Superior temporal gyrus (tissue), 1 donor: ENCODE measurements around the gene NFATC3.
A peak's percentile ranks its signal among the peaks of the same experiment; 100 is the strongest.
"Not testable (repeated sequence)": the region's sequence is repeated elsewhere in the genome, so short reads cannot be mapped to it uniquely, and the experiment has no call there.

Source experiments
- DNase-seq: peaks from one replicate; pipeline ENCODE4 v3.0.0-alpha.2; 2016; ENCODE audit errors: extremely low spot score

The NFATC3 gene

DNA sequence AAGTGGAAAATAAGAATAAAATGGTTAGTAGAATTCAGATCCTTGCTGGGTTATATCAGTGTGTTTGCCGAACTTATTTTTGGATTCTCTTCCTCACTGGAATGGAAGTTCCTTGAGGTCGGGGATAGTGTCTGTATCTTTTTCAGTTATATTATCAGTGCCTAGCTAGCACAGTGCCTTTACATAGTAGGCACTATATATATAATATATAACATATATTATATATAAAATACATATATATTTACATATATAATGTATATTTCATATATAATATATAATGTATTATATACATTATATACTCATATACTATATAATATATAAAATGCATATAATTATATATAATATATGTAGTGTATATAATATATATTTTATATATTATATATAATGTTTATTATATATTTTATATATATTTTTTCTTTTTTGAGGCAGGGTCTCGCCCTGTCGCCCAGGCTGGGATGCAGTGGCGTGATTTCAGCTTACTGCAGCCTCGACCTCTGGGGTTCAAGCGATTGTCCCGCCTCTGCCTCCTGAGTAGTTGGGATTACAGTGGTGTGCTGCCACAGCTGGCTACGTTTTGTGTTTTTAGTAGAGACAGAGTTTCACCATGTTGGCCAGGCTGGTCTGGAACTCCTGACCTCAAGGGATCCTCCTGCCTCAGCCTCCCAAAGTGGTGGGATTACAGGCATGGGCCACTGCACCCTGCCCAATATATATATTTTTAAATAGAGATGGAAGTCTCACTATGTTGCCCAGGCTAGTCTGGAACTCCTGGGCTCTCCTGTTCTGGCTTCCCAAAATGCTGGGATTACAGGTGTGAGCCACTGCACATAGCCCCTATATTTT is 3.2 kb downstream of the NFATC3 start:
- DNase-seq = no peak

DNA sequence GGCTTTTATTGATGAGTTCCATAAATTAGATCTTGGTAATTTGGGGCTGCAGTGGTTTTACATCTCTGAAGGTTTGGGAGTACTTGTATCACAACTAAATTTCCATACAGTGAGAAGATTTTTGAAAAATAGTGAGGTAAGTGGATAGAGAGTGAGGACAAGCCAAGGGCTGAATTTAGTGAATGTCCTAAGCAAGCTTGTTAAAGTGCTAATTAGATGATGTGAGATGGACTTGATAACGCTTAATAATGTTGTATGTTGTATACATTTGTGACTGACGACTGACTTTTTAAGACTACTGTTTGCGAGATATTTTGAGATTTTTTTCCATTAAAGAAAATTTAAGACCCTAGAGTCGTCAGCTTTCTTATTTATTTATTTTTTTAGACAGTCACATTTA is 3.9 kb downstream of the NFATC3 start:
- DNase-seq = no peak

DNA sequence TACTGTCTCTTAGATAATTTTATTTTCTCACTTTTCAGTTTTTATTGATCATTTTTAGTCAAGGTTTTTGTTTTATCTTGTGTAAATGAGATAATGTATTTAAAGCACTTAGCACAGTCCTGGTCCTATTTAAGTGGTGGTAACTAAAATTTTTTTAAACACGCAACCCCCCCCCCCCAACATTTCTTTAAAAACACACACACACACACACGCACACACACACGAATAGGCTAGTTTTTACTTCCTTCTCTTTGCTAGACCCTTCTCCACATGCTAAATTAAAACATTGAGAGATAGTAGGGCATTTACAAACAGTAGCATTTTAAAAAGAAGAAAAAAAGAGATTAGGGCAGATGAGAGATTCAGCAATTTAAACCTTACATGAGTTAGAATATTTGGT is 5.0 kb downstream of the NFATC3 start:
- DNase-seq = no peak

DNA sequence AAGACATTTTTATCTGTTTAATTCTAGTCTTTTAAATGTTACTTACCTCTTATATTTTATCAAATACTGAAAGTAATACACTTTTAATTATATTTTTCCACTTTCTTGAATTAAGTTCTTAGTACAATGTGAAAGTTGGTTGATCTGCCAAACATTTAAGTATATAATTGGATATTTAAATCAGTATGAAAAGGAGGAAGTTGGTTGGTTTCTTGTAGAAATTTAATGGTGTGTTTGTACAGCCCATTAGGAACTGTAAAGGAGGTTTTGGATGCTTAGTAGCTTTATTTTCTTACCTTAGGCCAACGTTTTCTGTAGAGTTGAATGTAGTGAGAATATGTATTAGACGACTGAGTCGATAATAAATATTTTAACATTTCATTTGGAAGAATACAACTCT is 5.4 kb downstream of the NFATC3 start:
- DNase-seq = no peak

DNA sequence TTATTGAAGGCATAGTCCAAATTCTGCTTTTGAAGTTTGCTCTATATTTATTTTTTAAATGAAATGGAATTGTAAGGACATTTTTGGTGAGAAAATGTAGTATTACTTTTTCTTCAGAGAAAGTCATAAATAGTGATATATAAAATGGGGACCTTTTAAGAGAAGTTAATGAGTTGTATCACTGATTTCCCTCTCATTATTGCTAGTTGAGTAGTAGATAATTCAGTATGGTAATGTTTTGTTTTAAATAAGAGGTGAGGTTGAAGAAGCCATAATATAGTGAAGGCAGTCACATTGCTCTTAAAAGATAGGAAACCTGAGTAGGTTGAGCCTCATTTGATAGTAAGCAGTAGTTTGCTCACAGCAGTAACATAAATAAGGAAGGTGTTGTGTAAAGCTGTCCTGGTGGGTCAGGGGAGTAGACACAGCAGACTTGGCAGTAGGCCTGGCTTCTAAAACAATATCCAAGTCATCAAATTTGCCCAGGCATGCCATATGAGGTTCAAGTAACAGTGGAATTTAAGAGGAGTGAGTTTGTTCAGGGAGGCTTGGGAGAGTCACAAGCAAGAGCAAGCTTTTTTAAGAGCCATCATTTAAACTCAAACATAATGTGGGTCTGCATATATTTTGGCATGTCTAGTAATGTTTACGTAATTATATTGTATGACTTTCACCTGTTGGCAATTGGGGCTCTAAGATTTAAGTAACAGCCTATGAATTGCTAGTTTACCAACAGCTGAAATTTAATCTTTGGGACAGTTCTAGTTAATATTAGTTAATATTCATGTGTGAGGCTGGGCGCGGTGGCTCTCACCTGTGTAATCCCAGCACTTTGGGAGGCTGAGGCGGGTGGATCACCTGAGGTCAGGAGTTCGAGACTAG is 6.5 kb downstream of the NFATC3 start:
- DNase-seq = no peak

DNA sequence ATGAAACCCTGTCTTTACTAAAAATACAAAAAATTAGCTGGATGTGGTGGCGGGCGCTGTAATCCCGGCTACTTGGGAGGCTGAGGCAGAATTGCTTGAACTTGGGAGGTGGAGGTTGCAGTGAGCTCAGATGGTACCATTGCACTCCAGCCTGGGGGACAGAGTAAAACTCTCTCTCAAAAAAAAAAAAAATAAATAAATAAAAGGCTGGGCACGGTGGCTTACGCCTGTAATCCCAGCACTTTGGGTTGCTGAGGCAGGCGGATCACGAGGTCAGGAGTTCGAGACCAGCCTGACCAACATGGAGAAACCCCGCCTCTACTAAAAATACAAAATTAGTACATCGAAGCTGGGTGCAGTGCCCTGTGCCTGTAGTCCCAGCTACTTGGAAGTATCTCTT is 7.1 kb downstream of the NFATC3 start:
- not testable (repeated sequence) for DNase-seq

DNA sequence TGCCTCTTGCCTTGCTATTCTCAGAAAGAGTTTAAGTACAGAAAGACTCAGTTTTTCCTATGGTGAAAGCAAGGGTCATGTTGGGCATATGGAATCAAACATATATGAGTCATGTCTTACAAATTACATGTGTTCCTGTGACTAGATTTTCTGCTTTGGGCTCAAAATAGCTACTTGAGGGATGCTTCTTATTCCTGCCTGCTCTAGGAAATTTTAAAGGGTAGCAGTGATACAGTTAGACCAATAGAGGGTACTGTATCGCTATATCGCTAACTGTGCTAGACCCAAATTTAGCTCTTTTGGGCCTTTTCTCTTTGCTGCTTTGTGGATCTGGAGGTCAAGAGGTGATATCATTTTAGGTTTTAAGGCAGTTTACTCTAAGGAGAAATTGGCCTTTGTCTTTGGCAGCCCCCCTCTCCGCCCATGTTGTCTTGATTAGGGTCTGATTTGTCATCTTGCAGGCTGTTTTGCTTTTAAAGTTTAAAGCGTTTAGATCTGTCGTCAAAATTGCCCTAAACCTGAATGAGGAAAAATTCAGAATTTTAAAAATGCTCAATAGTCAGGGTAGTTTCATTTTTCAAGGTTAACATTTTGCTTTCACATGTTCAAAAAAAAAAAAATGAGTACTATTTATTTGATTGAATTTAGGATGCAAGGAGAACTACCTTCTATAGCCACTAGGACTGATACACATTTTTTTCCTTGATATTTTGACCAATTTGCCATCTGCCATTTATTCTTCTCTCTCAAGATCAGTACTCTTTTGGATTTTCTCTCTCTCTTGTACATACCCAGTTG is 8.8 kb downstream of the NFATC3 start:
- peak; percentile 73 for DNase-seq

DNA sequence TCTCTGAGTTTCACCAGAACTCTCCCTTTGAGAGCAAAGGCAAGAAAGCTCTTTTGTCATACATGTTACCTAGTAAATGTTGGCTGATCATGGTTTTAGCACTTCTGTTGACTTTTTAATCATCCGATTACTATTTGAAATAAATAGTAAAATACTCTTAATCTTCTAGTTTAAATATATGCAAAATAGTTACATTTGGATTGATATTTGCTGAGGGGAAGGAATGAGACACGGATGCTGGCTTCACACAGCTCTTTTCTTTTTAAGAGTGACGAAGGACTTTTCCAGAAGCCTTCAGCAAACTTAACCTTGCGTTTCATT is 9.4 kb downstream of the NFATC3 start:
- no peak for DNase-seq

DNA sequence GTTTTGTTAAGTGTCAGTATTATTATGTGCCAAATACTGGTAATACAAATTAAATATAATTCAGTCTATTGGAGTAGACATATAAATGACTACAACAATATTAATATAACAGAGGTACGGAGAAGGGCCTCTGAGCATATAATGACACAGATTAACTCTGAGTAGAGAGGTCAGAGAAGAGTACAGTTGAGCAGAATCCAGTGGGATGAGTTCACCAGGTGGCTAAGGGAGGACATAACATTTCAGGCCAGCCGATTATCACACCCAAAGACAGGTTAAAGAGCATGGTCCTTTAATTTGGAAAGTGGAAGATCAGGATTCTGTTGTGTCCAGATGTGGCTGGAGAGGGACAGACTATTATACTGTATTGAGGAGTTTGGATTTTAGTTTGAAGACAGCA is 11.3 kb downstream of the NFATC3 start:
- no peak for DNase-seq

DNA sequence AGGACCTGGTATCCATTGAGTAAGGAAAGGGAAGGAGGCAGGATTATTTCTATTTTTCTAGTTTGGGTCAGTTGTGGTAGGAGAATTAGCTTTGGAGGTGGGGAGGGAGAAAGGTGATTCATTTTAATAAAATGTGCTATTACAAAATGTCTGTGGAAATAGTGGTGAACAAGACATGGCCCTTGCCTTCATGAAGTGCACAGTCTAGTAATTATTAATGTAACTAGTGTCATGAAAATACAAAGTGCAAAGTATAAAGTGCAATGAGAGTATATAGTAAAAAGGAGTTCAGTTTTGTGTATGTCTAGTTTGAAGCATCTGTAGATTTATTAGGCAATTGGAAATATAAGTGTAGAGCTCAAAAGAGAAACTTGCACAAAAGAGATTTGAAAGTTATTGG is 11.9 kb downstream of the NFATC3 start:
- DNase-seq = no peak

DNA sequence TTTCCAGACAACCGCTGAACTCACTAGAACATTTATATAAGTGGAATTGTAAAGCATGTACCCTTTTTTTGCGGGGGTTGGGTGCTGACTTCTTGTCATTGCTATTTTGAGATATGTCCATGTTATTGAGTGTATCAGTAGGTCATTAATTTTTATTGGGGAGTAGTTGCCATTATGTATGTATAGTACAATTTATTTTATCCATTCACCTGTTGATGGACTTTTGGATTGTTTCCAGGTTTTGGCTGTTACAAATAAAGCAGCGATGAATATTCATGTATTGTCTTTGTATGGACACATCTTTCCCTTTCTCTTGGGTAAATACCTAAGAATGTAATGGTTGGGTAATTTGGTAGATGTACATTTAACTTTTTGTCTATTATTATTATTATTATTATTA is 12.7 kb downstream of the NFATC3 start:
- DNase-seq = no peak

DNA sequence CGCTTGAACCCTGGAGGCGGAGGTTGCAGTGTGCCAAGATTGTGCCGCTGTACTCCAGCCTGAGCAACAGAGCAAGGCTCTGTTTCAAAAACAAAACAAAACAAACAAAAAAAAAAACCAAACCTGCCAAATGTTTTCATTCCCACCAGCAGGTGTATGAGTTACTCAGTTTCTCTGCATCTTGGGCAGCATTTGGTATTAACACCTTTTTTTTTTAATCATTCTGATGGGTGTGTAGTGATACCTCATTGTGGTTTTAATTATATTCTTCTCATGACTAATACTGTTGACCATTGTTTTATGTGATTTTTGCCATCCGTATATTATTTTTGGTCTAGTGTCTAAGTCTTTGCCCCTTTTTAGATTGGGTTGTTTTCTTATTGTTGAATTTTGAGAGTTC is 15.3 kb downstream of the NFATC3 start:
- DNase-seq = no peak

DNA sequence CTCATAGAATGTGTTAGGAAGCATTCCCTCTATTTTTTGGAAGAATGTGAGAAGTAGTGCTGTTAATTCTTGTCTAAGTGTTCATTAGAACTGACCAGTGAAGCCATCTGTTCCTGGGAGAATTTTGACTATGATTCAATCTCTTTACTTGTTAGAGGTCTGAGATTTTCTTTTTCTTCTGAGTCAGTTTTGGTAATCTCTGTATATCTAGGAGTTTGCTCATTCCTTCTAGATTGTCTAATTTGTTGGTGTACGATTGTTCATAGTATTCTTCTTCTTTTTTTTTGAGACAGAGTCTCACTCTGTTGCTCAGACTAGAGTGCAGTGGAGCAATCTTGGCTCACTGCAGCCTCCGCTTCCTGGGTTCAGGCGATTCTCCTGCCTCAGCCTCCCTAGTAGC is 20.4 kb downstream of the NFATC3 start:
- DNase-seq = no peak

DNA sequence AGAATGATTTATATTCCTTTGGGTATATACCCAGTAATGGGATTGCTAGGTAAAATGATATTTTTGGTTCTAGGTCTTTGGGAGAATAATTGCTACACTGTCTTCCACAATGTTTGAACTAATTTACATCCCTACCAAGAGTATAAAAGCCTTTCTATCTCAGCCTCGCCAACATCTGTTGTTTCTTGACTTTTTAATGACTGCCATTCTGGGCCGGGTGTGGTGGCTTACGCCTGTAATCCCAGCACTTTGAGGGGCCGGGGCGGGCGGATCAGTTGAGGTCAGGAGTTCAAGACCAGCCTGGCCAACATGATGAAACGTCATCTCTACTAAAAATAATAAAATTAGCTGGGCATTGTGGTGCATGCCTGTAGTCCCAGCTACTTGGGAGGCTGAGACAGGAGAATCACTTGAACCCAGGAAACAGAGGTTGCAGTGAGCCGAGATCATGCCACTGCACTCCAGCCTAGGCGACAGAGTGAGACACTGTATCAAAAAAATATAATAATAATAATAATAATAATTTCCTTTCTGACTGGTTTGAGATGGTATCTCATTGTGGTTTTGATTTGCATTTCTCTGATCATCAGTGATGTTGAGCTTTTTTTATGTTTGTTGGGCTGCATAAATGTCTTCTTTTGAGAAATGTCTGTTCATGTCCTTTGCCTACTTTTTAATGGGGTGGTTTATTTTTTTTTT is 22.2 kb downstream of the NFATC3 start:
- DNase-seq = not testable (repeated sequence)

DNA sequence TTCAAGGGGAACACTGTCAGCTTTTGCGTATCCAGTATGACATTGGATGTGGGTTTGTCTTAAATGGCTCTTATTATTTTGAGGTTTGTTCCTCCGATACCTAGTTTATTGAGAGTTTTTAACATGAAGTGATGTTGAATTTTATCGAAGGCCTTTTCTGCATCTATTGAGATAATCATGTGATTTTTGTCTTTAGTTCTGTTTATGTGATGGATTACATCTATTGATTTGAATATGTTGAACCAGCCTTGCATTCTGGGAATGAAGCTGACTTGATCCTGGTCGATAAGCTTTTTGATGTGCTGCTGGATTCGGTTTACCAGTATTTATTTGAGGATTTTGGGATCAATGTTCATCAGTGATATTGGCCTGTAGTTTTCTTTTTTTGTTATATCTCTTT is 24.0 kb downstream of the NFATC3 start:
- not testable (repeated sequence) for DNase-seq

DNA sequence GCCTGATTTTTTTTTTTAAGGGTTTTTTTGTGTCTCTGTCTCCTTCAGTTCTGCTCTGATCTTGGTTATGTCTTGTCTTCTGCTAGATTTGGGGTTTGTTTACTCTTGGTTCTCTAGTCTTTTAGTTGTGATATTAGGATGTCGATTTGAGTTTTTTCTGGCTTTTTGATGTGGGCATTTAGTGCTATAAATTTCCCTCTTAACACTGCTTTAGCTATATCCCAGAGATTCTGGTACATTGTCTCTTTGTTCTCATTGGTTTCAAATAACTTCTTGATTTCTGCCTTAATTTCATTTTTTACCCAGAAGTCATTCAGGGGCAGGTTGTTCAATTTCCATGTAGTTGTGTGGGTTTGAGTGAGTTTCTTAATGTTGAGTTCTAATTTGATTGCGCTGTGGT is 25.4 kb downstream of the NFATC3 start:
- not testable (repeated sequence) for DNase-seq

DNA sequence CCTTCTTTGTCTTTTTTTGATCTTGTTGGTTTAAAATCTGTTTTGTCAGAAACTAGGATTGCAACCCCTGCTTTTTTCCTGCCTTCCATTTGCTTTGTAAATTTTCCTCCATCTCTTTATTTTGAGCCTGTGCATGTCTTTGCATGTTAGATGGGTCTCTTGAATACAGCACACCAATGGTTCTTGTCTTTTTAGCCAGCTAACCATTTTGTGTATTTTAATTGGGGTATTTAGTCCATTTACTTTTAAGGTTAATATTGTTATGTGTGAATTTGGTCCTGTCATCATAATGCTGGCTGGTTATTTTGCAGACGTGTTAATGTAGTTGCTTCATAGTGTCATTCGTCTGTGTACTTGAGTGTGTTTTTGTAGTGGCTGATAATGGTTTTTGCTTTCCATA is 26.2 kb downstream of the NFATC3 start:
- DNase-seq = no peak

DNA sequence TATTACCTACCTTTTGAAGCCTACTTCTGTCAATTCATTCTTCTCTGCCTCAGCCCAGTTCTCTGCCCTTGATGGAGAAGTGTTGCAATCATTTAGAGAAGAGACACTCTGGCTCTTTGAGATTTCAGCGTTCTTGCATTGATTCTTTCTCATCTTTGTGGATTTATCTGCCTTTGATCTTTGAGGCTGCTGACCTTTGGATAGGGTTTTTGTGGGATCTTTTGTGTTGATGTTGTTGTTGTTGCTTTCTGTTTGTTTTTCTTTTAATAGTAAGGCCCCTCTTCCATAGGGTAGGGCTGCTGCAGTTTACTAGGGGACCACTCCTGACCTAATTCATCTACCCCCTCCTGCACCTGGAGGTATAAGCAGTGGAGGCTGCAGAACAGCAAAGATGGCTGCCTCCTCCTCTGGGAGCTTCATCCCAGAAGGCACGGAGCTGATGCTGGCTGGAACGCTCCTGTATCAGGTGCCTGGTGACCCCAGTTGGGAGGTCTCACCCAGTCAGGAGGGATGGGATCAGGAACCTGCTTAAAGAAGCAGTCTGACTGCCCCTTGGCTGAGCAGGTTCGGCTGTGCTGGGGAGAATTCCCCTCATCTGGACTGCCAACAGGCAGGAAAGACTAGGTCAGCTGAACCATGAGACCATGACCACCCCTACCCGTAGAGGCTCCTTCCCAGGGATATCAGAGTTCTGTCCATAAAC is 28.0 kb downstream of the NFATC3 start:
- DNase-seq = no peak

DNA sequence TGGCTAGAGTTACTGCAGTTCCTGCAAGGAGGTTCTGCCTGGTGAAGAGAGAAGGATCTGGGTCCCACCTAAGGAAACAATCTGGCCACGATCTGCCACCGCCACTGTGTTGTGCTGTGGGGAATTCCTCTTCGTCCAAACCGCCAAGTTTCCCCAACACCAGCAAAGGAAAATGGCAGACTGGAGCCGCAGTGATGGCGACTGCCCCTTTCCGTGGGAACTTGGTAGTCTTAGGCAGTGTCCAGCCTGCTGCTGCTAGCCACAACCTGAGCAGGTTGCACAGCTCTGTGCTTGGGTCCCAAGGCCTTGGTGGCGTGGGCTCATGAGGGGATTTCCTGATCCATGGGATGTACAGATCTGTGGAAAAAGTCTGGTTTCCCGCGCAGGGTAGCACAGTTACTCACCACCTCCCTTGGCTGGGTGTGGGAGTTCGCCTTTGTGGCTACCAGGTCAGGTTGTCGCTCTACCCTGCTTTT is 28.6 kb downstream of the NFATC3 start:
- no peak for DNase-seq

DNA sequence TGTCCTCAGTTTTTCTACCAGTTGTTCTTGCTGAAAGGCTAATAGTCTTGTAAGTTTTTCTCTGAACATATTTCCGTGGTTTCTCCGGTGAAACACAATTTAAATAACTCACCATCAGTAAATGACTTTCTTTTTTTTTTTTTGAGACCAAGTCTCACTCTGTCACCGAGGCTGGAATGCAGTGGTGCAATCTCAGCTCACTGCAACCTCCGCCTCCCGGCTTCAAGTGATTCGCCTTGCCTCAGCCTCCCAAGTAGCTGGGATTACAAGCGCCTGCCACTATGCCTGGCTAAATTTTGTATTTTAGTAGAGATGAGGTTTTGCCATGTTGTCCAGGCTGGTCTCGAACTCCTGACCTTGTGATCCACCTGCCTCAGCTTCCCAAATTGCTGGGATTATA is 29.8 kb downstream of the NFATC3 start:
- DNase-seq = not testable (repeated sequence)

DNA sequence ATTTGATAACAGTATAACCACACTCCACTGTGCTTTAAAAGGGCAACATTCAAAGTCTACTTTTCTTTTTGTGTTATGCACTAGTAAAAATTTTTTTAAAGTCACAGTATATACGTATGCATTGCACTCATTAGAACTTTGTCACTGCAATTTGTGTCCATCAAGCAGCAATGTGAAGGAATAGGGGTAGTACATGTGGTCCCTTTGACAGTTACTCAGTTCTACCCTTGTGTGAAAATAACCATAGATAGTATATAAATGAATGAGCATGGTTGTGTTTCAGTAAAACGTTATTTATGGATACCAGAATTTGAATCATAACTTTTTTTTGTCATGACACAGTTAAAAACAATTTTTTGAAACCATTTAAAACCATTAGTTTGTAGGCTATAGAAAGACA is 30.7 kb downstream of the NFATC3 start:
- no peak for DNase-seq
